Upper lobe of left lung (tissue), 4 donors: ENCODE results near the gene DGKZ.

Source experiments
- EP300 ChIP-seq, 4 donors: sonication (generic); formaldehyde crosslinking; IDR thresholded peaks; one replicate each; pipeline ENCODE4 v1.5.1; 2017; ENCODE audit warnings: antibody characterized with exemption in 4 of 4, control low read depth in 2 of 4
- POLR2A ChIP-seq, 4 donors: fragments of 450-650 bp; IDR thresholded peaks; one replicate each; pipeline ENCODE4 v1.5.1; 2016 to 2017; ENCODE audit warnings: antibody characterized with exemption in 4 of 4, mild to moderate bottlenecking in 2 of 4
- TF ChIP-seq, protein P1 (sequence below), 6 experiments: fragments of 450-650 bp in 4 of 6; fragments of 200-600 bp in 2 of 6; sonication (generic) in 2 of 6; IDR thresholded peaks; one replicate each; pipeline ENCODE4 v1.5.1; 2016 to 2019; ENCODE audit warnings: antibody characterized with exemption in 6 of 6

- TF ChIP-seq, protein P1, sequence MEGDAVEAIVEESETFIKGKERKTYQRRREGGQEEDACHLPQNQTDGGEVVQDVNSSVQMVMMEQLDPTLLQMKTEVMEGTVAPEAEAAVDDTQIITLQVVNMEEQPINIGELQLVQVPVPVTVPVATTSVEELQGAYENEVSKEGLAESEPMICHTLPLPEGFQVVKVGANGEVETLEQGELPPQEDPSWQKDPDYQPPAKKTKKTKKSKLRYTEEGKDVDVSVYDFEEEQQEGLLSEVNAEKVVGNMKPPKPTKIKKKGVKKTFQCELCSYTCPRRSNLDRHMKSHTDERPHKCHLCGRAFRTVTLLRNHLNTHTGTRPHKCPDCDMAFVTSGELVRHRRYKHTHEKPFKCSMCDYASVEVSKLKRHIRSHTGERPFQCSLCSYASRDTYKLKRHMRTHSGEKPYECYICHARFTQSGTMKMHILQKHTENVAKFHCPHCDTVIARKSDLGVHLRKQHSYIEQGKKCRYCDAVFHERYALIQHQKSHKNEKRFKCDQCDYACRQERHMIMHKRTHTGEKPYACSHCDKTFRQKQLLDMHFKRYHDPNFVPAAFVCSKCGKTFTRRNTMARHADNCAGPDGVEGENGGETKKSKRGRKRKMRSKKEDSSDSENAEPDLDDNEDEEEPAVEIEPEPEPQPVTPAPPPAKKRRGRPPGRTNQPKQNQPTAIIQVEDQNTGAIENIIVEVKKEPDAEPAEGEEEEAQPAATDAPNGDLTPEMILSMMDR (IDR thresholded peaks at IDR 0.05), result no peak
- TF ChIP-seq POLR2A (IDR thresholded peaks at IDR 0.05) (no peak), EP300 (IDR thresholded peaks at IDR 0.05) (no peak)
Observed at GRCh38 chr11:46383974-46384701, 36.9 kb downstream of the DGKZ start.
